Measurements from ENCODE around the gene SMAGP.
"Not testable (repeated sequence)": the region's sequence is repeated elsewhere in the genome, so short reads cannot be mapped to it uniquely, and the experiment has no call there.

Gene SMAGP

GRCh38 chr12:51222461-51222860 is 47.8 kb downstream of the SMAGP start:
- DNase-seq: no peak

- DNase-seq: not testable (repeated sequence)
These were observed 50.4 kb downstream of the SMAGP start for GRCh38 chr12:51219857-51220256.

DNA sequence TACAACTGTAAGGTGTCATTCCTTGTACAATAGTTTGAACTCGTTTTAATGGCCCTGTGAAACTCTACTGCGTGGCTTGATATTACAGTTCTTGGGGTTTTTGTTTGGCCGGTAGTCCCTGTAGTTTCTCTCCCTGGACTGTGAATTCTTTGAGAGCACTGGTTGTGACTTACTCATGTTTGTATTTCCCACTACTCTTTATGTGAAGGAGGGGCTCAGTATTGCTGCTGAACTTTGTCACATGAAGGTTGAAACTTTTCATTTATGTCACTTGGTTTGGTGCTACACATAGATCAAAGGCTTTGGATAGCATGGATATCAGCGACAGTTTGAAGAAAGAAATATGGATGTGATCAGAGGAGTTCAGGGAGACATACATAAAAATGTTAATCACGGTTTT is 50.9 kb downstream of the SMAGP start:
- DNase-seq: no peak

- DNase-seq: no peak
These were observed 51.5 kb downstream of the SMAGP start for GRCh38 chr12:51218607-51219161.

GRCh38 chr12:51217968-51218606 is 52.1 kb downstream of the SMAGP start, which contains the start of gene POU6F1:
Gene POU6F1 (minus strand): TSS chr12:51218062. CDS start chr12:51206836, 11,226 bp downstream.
- DNase-seq: peak; percentile 28

DNA sequence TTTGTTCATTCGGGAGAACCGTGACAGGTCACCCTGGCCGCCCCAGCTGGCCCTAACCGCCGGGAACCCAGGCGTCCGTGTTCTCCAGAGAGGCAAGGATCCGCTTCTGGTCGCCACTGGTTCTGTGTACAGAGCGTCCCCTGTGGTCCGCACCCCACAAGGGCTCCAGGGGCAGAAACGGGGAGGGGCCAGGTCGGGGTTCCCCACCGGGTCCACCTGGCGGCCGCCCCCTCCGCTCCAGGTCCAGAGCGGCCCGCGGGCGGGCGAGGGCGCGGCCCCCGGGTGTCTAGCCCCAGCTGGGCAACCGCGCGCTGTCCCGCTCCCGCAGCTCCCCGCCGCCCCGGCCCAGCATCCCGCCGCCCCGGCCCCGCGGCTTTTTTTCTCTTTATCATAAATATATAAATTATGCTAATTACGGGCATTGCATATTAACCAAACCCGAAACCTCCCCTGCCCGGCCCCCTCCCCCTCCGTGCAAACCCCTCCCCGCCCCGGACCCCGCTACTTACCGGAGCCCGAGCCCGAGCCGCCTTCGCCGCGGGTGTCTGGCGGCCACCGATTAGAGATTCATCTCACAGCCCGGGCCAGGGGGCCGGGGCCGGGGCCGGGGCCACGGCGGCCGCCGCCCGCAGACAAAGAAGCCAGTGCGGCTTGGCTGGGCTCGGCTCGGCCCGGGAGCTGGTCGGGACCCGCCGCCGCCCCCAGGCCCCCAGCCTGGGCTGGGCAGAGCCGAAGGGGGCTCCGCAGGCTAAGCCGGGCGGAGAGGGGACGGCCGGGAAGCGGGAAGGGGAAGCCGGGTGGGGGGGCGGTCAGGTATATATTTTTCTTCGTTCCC is 52.9 kb downstream of the SMAGP start:
- no peak for DNase-seq

GRCh38 chr12:51216642-51217041 is 53.6 kb downstream of the SMAGP start:
- DNase-seq: no peak

- no peak for DNase-seq
These were observed 55.3 kb downstream of the SMAGP start for GRCh38 chr12:51214895-51215294.

- no peak for DNase-seq
These were observed 59.4 kb downstream of the SMAGP start for GRCh38 chr12:51210690-51211395.

GRCh38 chr12:51209259-51209658 is 61.0 kb downstream of the SMAGP start:
- no peak for DNase-seq

DNA sequence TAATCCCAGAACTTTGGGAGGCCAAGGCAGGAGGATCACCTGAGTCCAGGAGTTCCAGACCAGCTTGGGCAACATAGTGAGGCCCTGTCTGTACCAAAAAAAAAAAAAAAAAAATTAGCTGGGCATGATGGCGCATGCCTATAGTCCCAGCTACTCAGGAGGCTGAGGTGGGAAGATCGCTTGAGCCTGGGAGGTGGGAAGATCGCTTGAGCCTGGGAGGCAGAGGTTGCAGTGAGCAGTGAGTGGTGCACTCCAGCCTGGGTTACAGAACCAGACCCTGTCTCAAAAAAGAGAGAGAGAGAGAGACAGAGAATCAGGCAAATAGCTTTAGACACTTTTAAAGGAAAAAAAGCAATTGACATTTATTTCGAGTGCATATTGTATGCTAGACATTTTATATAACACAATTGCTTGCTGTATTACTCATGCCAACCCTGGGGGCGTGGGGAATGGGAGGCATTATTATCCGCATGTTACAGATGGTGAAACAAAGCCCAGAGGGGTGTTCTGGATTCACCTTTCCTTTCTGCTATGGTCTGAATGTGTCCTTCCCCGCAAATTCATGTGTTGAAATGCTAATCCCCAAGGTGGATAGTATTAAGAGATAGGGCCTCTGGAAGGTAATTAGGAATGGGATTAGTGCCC is 62.1 kb downstream of the SMAGP start:
- no peak for DNase-seq

- no peak for DNase-seq
These were observed 64.9 kb downstream of the SMAGP start for GRCh38 chr12:51205350-51205749.

DNA sequence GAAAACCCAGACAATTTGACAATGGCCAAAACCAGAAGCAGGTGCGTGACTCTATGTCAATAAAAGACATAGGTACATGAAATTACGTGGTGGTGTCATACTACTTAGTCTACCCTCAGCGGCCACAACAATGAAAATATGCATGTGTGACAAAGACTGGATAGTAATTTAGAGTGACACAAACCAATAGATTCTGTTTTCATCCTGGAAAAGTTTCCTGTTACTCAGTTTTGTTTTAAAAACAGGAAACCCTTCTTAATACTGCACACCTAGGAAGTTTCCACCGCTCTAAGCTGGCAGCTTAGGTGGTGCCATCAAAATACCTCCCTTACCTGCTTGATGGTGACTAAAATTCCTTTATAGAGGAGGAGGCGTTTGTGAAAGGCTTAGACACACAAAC is 67.5 kb downstream of the SMAGP start:
- DNase-seq: no peak

DNA sequence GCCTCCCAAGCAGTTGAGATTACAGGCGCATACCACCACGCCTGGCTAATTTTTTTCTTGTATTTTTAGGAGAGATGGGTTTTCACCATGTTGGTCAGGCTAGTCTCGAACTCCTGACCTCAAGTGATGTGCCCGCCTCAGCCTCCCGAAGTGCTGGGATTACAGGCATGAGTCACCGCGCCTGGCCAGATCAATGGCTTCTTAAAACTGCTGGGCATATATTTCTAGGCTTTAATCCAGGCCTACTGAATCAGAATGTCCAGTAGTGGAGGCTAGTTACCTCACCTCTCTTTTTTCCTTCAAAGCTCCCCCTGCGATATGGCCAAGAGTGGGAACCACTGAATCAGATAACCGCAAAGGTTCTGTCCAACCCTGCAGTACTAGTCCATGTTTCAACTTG is 69.4 kb downstream of the SMAGP start:
- DNase-seq: no peak

DNA sequence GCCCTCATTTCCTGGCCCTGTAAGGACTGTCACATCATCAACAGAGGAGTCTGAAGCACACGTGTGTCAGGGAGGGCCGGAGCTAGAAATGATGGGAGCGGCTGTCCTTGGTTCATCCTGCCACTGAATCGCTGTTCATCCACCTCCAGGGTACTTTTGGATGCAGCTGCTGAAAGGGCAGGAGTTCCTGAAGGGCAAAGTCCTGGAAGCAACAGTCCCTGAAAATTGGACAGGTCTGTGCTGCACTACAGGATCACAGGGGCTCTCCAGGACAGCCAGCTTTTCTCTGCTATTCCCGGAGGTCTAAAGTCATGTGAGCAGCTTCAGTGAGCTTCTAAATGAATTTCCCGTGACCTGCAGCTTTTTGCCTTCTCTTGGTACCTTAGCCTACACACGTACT is 70.1 kb downstream of the SMAGP start:
- no peak for DNase-seq

DNA sequence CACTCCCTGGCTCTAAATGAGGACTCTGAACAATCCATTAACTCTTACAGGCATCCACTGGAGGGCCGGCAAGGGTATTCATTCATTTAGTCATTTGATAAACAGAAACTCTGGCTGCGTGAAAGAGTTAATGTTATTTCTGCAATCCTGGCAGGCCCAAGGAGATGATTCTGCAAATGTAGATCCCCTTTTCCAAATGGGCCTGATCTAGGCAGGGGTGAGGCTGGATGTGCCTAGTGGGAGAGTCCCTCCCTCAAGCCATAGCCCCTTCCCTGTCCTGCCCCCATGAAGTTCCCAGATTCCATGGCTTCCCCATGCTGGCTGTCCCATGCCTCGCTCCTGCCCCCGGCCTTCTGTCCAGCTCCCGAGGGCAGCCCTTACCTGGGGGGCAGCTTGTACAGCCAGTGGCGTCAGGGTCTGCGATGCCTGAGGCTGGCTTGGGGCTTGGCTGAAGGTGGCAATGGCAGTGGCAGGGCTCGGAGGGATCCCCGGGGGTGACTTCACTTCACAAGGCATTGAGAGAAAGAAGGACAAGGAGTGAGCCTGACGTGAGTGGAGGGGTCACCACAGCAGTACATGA is 70.8 kb downstream of the SMAGP start:
- DNase-seq: no peak

- DNase-seq: no peak
These were observed 71.4 kb downstream of the SMAGP start for GRCh38 chr12:51198568-51199365.

- DNase-seq: no peak
These were observed 72.3 kb downstream of the SMAGP start for GRCh38 chr12:51197736-51198567.

GRCh38 chr12:51196547-51196946 is 73.7 kb downstream of the SMAGP start:
- no peak for DNase-seq

DNA sequence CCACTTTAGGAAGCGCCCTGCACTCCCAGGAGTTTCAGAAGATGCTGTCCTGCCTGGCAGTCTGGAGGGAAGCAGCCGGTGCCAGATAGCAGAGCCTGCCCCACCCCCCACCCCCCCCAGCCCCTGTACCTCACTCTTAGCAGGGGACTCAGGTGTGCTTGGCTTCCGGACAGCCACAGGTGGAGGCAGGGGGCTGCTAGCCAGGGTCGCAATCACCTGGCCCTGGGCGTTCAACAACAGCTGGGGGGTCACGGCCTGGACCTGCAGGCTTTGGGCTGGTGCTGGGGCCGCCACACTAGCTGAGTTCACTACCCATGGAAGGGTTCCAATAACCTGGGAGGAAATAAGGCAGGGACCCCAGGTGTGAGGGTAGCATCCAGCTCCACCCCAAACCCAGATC is 74.4 kb downstream of the SMAGP start:
- DNase-seq: no peak

Measured in GOT3 (cell line).